Measurements from ENCODE around the gene USP5. TPM values are rescaled to one million over a fixed set of nuclear protein-coding genes. Genes with fewer than 3 reads are reported as not detected.
"Not testable (repeated sequence)": the region's sequence is repeated elsewhere in the genome, so short reads cannot be mapped to it uniquely, and the experiment has no call there.

The USP5 gene
- total and polyA plus RNA-seq, 11 donors = 23.4 to 96.8 (median 60.6) TPM

DNA sequence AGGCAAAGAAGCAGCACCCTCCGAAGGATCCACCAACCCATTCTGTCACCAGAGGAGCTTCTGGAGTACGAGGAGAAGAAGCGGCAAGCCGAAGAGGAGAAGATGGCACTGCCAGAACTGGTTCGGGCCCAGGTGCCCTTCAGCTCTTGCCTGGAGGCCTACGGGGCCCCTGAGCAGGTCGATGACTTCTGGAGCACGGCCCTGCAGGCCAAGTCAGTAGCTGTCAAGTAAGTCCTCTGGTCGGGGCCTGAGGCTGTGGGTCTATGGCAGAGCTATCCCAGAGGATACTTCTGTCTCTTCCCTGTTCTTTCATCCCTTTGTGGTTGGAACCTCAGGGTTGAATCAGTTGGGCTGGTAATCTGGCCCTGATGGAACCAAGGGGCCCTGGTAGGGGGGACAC, 9.4 kb downstream of the USP5 start:
- H3K4me1 ChIP-seq = peaks cover 0 to under 1% (median 0%) of the 10 kb centered on the region in 12 donors
- H3K27ac ChIP-seq = no peak overlapping the region
- ATAC-seq (no peak), DNase-seq (no peak)
- WGBS, 4 donors = 91 to 96% (median 93%) methylated on average over 9 of the region's 9 CpGs
- peaks cover 4 to 96% (median 92%) of the 10 kb centered on the region in 9 donors for H3K36me3 ChIP-seq
- intact Hi-C loops (cut with DNase I) = loop anchor here in 1 of 10 donors (10.0 kb wide), 1 partner anchor 103 kb away; no protein-coding TSS in a partner anchor
- no peaks in the 10 kb centered on the region for H3K9me3 ChIP-seq
- no peak for TF ChIP-seq CTCF (IDR thresholded peaks at IDR 0.05)
- TF ChIP-seq POLR2A (IDR thresholded peaks at IDR 0.05) = no peak
- H3K4me3 ChIP-seq = no peak overlapping the region
- no peaks in the 10 kb centered on the region for H3K27me3 ChIP-seq

GRCh38 chr12:6863033-6863432, 11.1 kb downstream of the USP5 start:
- no peak overlapping the region for H3K27ac ChIP-seq
- no peaks in the 10 kb centered on the region for H3K9me3 ChIP-seq
- H3K36me3 ChIP-seq = peaks cover 4 to 79% (median 76%) of the 10 kb centered on the region in 9 donors
- WGBS, 4 donors = 92 to 95% (median 92%) methylated on average over 11 of the region's 11 CpGs
- intact Hi-C loops (cut with DNase I) = loop anchor here in 1 of 10 donors (10.0 kb wide), 1 partner anchor 102 kb away; no protein-coding TSS in a partner anchor
- no peak for ATAC-seq
- peaks cover 0 to 7% (median 5%) of the 10 kb centered on the region in 12 donors for H3K4me1 ChIP-seq
- DNase-seq = no peak
- H3K27me3 ChIP-seq = no peaks in the 10 kb centered on the region
- no peak overlapping the region for H3K4me3 ChIP-seq
- no peak for TF ChIP-seq POLR2A (IDR thresholded peaks at IDR 0.05)
- TF ChIP-seq CTCF (IDR thresholded peaks at IDR 0.05) = no peak

GRCh38 chr12:6863586-6864321, 11.8 kb downstream of the USP5 start:
- Histone ChIP-seq H3K9me3 (no peaks in the 10 kb centered on the region), H3K36me3 (peaks cover 4 to 73% (median 68%) of the 10 kb centered on the region in 9 donors), H3K4me3 (no peak overlapping the region), H3K4me1 (peaks cover 3 to 14% (median 12%) of the 10 kb centered on the region in 12 donors), H3K27ac (no peak overlapping the region), H3K27me3 (no peaks in the 10 kb centered on the region)
- intact Hi-C loops (cut with DNase I) = loop anchor here in 1 of 10 donors (10.0 kb wide), 1 partner anchor 101 kb away; no protein-coding TSS in a partner anchor
- no peak for TF ChIP-seq POLR2A (IDR thresholded peaks at IDR 0.05)
- no peak for TF ChIP-seq CTCF (IDR thresholded peaks at IDR 0.05)
- no peak for DNase-seq
- ATAC-seq = no peak
- WGBS, 4 donors = 95 to 98% (median 96%) methylated on average over 15 to 16 of the region's 16 CpGs

DNA sequence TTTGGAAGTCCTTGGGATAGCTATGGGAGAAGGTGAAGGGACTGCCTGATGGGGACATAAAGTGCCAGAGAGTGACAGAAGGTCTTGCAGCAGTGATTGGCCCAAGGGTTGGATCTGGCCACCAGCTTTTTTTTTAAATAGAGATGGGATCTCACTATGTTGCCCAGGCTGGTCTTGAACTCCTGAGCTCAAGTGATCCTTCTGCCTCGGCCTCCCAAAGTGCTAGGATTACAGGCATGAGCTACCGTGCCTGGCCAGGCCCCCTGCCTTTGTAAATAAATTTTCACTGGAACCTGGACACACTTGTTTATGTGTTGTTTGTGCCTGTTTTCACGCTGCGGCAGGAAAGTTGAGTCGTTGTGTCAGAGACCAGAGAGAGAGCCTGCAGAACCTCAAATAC, 13.4 kb downstream of the USP5 start:
- not testable (repeated sequence) for H3K27me3 ChIP-seq, DNase-seq, H3K4me3 ChIP-seq, ATAC-seq, H3K27ac ChIP-seq, H3K9me3 ChIP-seq
- intact Hi-C loops (cut with DNase I) = loop anchor here in 2 of 10 donors (5.0 to 10.0 kb wide), 3 partner anchors 99 to 247 kb away; partner anchors contain the start of gene MLF2 (in 2 of the 2)
- peaks cover 11 to 28% (median 25%) of the 10 kb centered on the region in 12 donors for H3K4me1 ChIP-seq
- peaks cover 0 to 73% (median 68%) of the 10 kb centered on the region in 9 donors for H3K36me3 ChIP-seq
- WGBS, 4 donors = 93 to 95% (median 94%) methylated on average over 4 to 5 of the region's 5 CpGs

Measured in heart left ventricle (tissue), 16 donors.